HG02642 (cell line): ENCODE measurements around the gene SYNPR.

Source experiments
- ATAC-seq: cut with Tn5 transposase; IDR thresholded peaks from one replicate; pipeline ENCODE4 v1.9.1; 2021; ENCODE audit warnings: mild to moderate bottlenecking; ENCODE audit not compliant: unreplicated experiment, poor library complexity

The SYNPR gene

GRCh38 chr3:63303238-63303637 is 25.1 kb downstream of the SYNPR start:
- no peak for ATAC-seq

- no peak for ATAC-seq
Measured at GRCh38 chr3:63304421-63304820, 26.3 kb downstream of the SYNPR start.

- no peak for ATAC-seq
Measured at GRCh38 chr3:63308072-63308471, 30.0 kb downstream of the SYNPR start.

DNA sequence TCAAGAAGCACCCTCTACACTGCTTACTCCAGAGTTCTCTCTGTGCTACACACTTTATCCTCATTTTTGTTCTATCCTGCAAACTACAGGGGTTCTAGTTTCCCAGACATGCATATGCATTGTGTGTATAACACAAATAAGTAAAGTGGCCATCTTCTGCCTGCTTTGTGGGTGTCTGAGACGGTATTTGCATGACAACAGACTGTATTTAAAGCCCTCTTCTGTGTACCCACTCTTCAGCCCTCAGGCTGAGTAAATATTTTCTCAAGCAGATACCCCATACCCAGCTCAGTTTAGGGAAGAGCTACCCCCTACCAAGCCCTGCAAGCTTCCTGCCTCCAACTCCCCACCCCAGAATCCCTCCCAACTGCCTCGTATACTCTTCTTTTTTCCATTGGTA is 31.7 kb downstream of the SYNPR start:
- ATAC-seq = no peak

DNA sequence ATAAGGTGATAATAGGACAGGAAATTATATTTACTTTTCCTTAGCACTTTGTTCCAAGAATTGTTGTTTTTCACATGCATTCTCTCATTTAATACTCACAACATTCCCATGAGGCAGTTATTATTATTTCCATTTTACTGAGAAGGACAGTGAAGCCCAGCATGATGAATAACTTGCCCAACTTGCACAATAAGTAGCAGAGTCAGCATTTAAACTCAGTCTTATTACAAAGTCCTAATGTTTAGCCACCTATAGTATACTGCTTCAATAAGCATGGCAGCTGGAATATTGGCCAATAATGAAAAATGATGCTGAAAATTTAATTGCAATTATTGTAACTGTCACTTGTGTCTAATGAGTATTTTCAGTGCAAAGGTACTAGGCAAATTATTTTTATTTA is 45.7 kb downstream of the SYNPR start:
- no peak for ATAC-seq

DNA sequence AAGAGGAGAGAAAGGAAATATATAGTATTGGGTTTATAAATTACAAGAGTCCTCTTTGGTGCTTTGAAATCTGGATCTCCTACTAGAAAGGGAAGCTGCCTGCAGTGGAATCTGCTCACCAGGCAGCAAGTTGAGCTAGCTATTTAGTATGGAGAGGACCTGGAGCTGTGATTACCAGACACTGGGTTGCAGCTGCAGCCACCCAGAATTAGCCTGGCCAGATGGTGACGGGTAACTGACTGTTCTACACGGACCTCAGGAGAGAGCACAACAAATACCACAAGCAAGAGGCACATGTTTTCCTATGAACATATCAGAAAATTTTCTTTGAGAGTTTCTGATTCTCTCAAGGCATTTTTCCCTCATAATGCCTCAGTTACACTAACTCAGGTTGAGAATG is 46.5 kb downstream of the SYNPR start:
- no peak for ATAC-seq

- ATAC-seq = no peak
Measured at GRCh38 chr3:63325386-63325785, 47.3 kb downstream of the SYNPR start.

GRCh38 chr3:63328365-63328764 is 50.3 kb downstream of the SYNPR start:
- ATAC-seq = no peak

- no peak for ATAC-seq
Measured at GRCh38 chr3:63331520-63331919, 53.4 kb downstream of the SYNPR start.

DNA sequence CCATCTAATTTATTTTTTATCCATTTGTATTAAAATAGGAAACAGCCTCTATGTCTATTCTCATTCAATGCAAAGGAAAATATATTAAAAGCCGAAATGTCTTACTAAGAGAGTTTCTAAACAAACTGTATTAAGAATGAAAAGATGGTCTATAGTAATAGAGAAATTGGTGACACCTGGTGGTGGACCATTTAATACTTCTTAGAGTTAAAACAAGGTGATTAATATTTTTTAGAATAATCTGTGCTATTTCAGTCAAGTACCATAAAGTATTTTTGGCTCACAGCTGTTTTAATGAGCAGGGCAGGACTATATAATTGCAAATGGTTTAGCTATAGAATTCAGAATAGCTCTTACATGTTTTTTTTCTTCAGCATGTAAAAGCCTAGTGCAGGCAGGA is 55.7 kb downstream of the SYNPR start:
- no peak for ATAC-seq

GRCh38 chr3:63338351-63338750 is 60.2 kb downstream of the SYNPR start:
- ATAC-seq = no peak

DNA sequence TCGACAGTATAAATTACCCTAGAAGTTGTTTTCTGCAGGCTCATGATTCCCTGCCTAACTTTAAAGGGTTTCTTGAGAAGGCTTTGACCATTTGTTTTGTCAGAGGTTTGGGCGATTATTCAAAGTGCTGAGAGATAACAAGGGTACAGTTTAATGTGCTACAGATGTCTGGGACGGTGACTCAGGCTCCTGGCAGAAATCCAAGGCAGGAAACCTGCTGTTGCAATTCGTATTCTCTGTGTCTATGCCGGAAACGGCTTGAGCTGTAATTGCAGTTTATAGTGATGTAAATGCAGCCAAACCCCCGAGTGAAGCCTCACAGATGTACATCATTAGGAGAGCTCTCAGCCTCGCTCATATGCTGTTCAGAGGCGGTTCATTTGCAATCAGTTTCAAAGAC is 65.6 kb downstream of the SYNPR start:
- no peak for ATAC-seq

DNA sequence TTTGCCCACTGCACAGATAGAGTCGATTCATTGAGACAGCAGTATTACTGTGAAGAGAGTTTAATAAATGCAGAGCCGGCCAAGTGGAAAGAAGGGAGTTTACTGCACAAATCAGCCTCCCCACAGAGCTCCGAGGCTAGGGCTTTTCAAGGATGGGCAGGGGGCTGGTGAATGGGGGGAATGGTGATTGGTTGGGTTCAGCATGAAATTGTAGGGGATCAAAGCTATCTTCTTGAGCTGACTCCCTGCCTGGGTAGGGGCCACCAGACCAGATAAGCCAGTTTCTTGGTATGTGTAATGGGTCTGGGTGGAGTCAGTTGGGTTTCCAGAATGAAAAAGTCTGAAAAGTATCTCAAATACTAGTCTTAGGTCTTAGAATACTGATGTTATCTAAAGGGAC is 66.6 kb downstream of the SYNPR start:
- ATAC-seq = no peak

DNA sequence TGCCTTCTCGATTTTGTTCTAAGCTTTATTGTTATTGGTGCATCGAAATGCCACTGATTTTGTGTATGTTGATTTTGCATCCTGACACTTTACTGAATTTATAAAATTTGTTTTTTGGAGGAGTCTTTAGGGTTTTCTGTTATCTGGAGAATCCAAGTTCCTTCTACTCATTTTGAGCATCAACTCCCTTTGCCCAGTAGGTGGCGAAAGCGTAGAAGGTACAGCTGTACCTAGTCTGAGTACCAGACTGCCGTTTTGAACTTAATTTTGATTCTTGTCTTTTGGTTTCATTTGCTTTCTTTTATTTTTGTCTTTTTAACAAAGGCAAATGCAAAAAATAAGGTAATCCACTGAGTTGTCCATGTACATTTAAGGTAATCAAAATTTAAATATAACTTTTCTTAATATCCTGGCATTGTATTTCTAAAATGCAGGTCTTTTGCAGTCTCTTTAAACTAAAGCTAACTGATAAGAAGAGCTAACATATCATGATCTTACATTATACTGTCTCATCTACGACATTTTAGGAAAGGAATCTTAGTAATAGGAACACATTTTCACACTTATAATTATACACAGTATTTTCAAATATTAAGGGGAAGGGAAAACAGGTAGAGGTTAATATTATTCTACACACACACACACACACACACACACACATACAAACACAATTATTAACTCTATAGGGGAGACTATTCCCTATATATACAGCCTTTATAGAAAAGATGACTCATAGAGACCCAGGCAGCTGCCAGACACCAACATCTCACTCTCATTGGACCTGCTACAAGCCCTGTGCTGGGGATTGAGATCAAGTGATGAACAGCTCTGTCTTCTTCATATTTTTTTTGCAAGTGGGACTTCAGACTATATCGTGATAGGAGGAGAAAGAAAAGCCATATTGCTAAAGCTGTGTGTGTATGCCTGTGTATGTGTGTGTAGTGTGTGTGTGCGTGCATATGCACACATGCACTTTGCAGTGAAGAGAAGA is 71.8 kb downstream of the SYNPR start:
- no peak for ATAC-seq

DNA sequence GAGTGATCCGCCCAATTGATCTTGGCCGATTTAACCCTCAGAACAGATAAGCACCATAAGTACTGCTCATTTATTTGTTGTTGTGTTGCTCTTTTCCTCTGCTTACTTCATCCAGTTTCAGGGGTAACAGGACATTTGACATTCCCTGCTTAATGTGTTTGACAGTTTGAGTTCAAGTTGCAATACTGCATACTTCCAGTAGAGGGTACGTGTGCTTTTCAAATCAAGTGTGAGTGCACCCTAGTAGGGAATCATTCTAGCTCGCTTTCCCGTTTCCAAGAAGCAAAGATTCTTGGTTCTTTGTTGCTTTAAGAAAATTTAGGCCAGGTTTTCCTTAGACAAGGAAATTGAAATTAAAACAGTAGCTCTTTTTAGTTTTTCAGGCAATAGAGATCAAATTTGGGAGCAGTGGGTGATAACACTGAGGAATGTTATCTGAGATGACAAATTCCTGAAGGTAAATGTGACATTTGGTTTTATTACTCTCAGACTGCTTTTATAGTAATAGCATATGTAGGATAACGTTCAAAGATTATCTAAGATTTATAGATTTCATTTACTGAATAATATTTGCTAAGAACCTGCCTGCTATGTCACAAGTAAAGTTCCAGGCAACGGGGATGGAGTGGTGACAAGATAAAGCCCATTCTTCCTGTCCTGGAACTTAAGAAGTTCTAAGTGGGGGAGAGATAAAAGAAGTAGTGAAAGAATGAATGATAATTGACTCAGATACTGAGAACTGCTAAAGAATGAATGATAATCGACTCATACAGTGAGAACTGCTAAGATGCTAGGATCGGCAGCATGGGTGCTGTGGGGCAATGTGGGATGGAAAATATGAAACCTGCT is 73.3 kb downstream of the SYNPR start:
- ATAC-seq = peak; percentile 75

DNA sequence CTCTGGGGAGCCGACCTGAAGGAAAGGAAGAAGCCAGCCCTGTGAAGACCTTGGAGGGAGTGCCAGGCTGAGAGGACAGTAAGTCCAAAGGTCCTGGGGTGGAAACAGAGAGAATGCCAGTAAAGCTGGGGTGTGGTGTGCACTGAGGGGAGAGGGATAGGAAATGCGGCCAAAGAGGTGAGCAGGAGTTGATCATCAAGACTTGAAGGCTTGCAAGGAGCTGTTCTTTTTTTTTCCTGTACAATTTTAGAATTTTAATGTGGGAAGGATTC is 73.8 kb downstream of the SYNPR start:
- ATAC-seq = no peak

- no peak for ATAC-seq
Measured at GRCh38 chr3:63353383-63353782, 75.3 kb downstream of the SYNPR start.

- ATAC-seq = no peak
Measured at GRCh38 chr3:63354160-63354559, 76.1 kb downstream of the SYNPR start.

DNA sequence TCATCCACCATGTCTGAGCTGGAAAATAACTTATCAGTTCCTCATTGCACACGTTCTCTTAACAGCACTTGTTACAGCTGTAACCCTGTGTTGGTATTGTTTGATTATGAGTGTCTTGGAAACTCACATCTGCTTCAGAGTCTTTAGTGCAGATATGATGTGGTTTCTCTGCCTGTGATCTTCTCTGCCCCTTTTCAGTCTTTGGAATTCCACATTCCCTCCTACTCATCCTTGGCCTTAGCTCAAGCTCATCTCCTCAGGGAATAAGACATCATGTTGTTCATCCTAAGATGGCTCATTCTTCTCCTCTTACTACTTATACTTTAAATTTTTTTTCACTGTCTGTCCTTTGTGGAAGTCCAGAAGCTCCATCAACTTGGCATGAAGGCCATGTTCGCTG is 77.7 kb downstream of the SYNPR start:
- ATAC-seq = no peak

DNA sequence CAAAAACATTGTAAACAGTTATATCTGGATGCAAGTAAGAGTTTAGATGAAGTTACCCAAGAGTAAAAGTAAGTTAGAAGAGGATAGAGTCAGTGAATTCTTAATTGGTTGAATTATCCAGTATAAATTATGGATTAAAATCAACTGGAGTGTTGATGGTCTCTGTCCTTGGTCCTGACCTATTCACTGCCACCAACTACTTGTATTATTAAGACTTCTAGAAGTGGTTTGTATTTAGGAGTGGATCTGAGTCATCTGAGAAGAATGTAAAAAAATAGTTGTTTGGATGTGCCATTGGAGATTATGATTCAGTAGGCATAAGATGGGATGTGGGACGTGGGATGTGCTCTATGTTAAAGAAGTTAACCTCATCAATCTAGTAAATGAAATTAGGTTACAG is 86.4 kb downstream of the SYNPR start:
- no peak for ATAC-seq

DNA sequence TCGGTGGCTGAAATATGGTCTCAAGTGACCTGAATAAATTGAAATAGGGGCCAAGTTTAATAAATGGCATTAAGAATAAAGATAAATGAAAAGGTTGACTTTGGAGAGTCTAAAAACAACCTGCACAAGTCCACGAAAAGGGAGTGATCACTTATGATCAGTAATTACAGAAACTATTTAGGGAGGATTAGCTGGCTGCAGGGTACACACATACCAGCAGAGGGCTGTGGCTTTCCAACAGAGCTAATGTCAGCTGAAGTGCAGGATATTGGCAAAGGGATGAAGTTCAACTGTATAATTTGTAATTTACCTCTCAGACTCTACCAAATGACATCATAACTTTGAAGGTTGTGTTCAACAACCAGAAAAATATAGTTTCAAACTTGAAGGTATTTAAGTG is 86.8 kb downstream of the SYNPR start:
- ATAC-seq = no peak

GRCh38 chr3:63365671-63366070 is 87.6 kb downstream of the SYNPR start:
- no peak for ATAC-seq
